WTC11 (cell line): ENCODE results near the gene ZDHHC18. TPM values are rescaled to one million over a fixed set of nuclear protein-coding genes. Genes with fewer than 3 reads are reported as not detected.

ENCODE experiments used
- CTCF ChIP-seq: fragments of 200-600 bp; IDR thresholded peaks from 2 replicates; pipeline ENCODE4 v1.8.0; 2022; ENCODE audit warnings: antibody characterized with exemption
- FOXJ3 ChIP-seq: sonication (generic); formaldehyde crosslinking; IDR thresholded peaks from 2 replicates; pipeline ENCODE4 v1.9.0; 2021; ENCODE audit warnings: missing genetic modification reagents, mild to moderate bottlenecking, borderline replicate concordance
- FOXP1 ChIP-seq: sonication (generic); formaldehyde crosslinking; IDR thresholded peaks from 2 replicates; pipeline ENCODE4 v1.8.0; 2022; ENCODE audit warnings: missing genetic modification reagents, mild to moderate bottlenecking, moderate library complexity, borderline replicate concordance
- GABPB1 ChIP-seq: sonication (generic); formaldehyde crosslinking; IDR thresholded peaks from 2 replicates; pipeline ENCODE4 v1.8.1; 2023; ENCODE audit warnings: mild to moderate bottlenecking, missing genetic modification reagents
- GTF2I ChIP-seq: fragments of 250-450 bp; sonication (Bioruptor Pico); conservative IDR thresholded peaks from 2 replicates; pipeline ENCODE4 v1.4.0; 2021; ENCODE audit warnings: mild to moderate bottlenecking
- NFATC4 ChIP-seq: fragments of 250-450 bp; sonication (Bioruptor Pico); IDR thresholded peaks from 2 replicates; pipeline ENCODE4 v1.9.0; 2021; ENCODE audit warnings: mild to moderate bottlenecking
- OVOL2 ChIP-seq: fragments of 250-450 bp; sonication (Bioruptor Pico); IDR thresholded peaks from 2 replicates; pipeline ENCODE4 v1.9.0; 2021; ENCODE audit warnings: mild to moderate bottlenecking, borderline replicate concordance
- RELA ChIP-seq: sonication (generic); formaldehyde crosslinking; IDR thresholded peaks from 2 replicates; pipeline ENCODE4 v1.8.1; 2022; ENCODE audit warnings: missing genetic modification reagents, mild to moderate bottlenecking, borderline replicate concordance
- SMAD3 ChIP-seq: sonication (generic); formaldehyde crosslinking; IDR thresholded peaks from 2 replicates; pipeline ENCODE4 v1.8.0; 2022; ENCODE audit warnings: missing genetic modification reagents, mild to moderate bottlenecking, borderline replicate concordance
- SMAD4 ChIP-seq: sonication (generic); formaldehyde crosslinking; IDR thresholded peaks from 2 replicates; pipeline ENCODE4 v1.8.0; 2022; ENCODE audit warnings: mild to moderate bottlenecking, missing genetic modification reagents
- SOX15 ChIP-seq: fragments of 250-450 bp; sonication (Bioruptor Pico); IDR thresholded peaks from 2 replicates; pipeline ENCODE4 v1.9.0; 2021; ENCODE audit warnings: mild to moderate bottlenecking
- SP1 ChIP-seq: sonication (generic); formaldehyde crosslinking; conservative IDR thresholded peaks from 2 replicates; pipeline ENCODE4 v1.8.1; 2022; ENCODE audit warnings: missing genetic modification reagents
- TEAD1 ChIP-seq: sonication (generic); formaldehyde crosslinking; IDR thresholded peaks from 2 replicates; pipeline ENCODE4 v1.8.0; 2022; ENCODE audit warnings: mild to moderate bottlenecking, missing genetic modification reagents
- TEAD4 ChIP-seq: sonication (generic); formaldehyde crosslinking; IDR thresholded peaks from 2 replicates; pipeline ENCODE4 v1.8.0; 2022; ENCODE audit warnings: mild to moderate bottlenecking, missing genetic modification reagents
- total RNA-seq: library from RNA; stranded (reverse); gene quantifications from 3 replicates; pipeline ENCODE4 v1.2.3, GENCODE V29; 2021
- TF ChIP-seq, protein P1 (sequence below): sonication (generic); formaldehyde crosslinking; IDR thresholded peaks from 2 replicates; pipeline ENCODE4 v1.8.0; 2023; ENCODE audit warnings: missing genetic modification reagents, mild to moderate bottlenecking, borderline replicate concordance
- TF ChIP-seq, protein P2 (sequence below): sonication (generic); formaldehyde crosslinking; IDR thresholded peaks from 2 replicates; pipeline ENCODE4 v1.8.1; 2023; ENCODE audit warnings: mild to moderate bottlenecking, missing genetic modification reagents
- TF ChIP-seq, protein P3 (sequence below): sonication (generic); formaldehyde crosslinking; IDR thresholded peaks from 2 replicates; pipeline ENCODE4 v1.8.1; 2022; ENCODE audit warnings: mild to moderate bottlenecking, moderate library complexity, missing genetic modification reagents
- TF ChIP-seq, protein P4 (sequence below): sonication (generic); formaldehyde crosslinking; conservative IDR thresholded peaks from 2 replicates; pipeline ENCODE4 v1.8.1; 2023; ENCODE audit warnings: mild to moderate bottlenecking, low read depth, missing genetic modification reagents, moderate library complexity

Gene ZDHHC18
- total RNA-seq, 1 experiment from 2014 or later = 26.5 TPM

GRCh38 chr1:26787706-26788514, 38.6 kb upstream of the ZDHHC18 start, which contains the start of gene PIGV (continued):
- TF ChIP-seq, protein P1, sequence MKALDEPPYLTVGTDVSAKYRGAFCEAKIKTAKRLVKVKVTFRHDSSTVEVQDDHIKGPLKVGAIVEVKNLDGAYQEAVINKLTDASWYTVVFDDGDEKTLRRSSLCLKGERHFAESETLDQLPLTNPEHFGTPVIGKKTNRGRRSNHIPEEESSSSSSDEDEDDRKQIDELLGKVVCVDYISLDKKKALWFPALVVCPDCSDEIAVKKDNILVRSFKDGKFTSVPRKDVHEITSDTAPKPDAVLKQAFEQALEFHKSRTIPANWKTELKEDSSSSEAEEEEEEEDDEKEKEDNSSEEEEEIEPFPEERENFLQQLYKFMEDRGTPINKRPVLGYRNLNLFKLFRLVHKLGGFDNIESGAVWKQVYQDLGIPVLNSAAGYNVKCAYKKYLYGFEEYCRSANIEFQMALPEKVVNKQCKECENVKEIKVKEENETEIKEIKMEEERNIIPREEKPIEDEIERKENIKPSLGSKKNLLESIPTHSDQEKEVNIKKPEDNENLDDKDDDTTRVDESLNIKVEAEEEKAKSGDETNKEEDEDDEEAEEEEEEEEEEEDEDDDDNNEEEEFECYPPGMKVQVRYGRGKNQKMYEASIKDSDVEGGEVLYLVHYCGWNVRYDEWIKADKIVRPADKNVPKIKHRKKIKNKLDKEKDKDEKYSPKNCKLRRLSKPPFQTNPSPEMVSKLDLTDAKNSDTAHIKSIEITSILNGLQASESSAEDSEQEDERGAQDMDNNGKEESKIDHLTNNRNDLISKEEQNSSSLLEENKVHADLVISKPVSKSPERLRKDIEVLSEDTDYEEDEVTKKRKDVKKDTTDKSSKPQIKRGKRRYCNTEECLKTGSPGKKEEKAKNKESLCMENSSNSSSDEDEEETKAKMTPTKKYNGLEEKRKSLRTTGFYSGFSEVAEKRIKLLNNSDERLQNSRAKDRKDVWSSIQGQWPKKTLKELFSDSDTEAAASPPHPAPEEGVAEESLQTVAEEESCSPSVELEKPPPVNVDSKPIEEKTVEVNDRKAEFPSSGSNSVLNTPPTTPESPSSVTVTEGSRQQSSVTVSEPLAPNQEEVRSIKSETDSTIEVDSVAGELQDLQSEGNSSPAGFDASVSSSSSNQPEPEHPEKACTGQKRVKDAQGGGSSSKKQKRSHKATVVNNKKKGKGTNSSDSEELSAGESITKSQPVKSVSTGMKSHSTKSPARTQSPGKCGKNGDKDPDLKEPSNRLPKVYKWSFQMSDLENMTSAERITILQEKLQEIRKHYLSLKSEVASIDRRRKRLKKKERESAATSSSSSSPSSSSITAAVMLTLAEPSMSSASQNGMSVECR (CRISPR knock-in tag) = peak; percentile 32; the same call in 1 of the 2 replicates
- TF ChIP-seq SOX15 (CRISPR knock-in tag) (no peak), SMAD3 (CRISPR knock-in tag) (0 out of 2 replicates have a peak, but pooled peaks have one; percentile 7), FOXJ3 (no peak), SP1 (CRISPR knock-in tag) (peak; percentile 95), GABPB1 (CRISPR knock-in tag) (no peak; the same call in 1 of the 2 replicates), RELA (CRISPR knock-in tag) (no peak), CTCF (no peak), TEAD1 (CRISPR knock-in tag) (no peak), FOXP1 (no peak; the same call in 1 of the 2 replicates), TEAD4 (CRISPR knock-in tag) (no peak), OVOL2 (CRISPR knock-in tag) (no peak), GTF2I (CRISPR knock-in tag) (no peak), NFATC4 (CRISPR knock-in tag) (no peak), SMAD4 (CRISPR knock-in tag) (no peak)
- TF ChIP-seq, protein P2, sequence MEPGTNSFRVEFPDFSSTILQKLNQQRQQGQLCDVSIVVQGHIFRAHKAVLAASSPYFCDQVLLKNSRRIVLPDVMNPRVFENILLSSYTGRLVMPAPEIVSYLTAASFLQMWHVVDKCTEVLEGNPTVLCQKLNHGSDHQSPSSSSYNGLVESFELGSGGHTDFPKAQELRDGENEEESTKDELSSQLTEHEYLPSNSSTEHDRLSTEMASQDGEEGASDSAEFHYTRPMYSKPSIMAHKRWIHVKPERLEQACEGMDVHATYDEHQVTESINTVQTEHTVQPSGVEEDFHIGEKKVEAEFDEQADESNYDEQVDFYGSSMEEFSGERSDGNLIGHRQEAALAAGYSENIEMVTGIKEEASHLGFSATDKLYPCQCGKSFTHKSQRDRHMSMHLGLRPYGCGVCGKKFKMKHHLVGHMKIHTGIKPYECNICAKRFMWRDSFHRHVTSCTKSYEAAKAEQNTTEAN (CRISPR knock-in tag) = 0 out of 2 replicates have a peak, but pooled peaks have one; percentile 68
- TF ChIP-seq, protein P3, sequence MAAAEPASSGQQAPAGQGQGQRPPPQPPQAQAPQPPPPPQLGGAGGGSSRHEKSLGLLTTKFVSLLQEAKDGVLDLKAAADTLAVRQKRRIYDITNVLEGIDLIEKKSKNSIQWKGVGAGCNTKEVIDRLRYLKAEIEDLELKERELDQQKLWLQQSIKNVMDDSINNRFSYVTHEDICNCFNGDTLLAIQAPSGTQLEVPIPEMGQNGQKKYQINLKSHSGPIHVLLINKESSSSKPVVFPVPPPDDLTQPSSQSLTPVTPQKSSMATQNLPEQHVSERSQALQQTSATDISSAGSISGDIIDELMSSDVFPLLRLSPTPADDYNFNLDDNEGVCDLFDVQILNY (CRISPR knock-in tag) = 0 out of 2 replicates have a peak, but pooled peaks have one; percentile 16
- TF ChIP-seq, protein P4, sequence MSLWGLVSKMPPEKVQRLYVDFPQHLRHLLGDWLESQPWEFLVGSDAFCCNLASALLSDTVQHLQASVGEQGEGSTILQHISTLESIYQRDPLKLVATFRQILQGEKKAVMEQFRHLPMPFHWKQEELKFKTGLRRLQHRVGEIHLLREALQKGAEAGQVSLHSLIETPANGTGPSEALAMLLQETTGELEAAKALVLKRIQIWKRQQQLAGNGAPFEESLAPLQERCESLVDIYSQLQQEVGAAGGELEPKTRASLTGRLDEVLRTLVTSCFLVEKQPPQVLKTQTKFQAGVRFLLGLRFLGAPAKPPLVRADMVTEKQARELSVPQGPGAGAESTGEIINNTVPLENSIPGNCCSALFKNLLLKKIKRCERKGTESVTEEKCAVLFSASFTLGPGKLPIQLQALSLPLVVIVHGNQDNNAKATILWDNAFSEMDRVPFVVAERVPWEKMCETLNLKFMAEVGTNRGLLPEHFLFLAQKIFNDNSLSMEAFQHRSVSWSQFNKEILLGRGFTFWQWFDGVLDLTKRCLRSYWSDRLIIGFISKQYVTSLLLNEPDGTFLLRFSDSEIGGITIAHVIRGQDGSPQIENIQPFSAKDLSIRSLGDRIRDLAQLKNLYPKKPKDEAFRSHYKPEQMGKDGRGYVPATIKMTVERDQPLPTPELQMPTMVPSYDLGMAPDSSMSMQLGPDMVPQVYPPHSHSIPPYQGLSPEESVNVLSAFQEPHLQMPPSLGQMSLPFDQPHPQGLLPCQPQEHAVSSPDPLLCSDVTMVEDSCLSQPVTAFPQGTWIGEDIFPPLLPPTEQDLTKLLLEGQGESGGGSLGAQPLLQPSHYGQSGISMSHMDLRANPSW (CRISPR knock-in tag) = no peak
